Measurements from ENCODE around the gene ZNF506.

ZNF506 gene

GRCh38 chr19:19750842-19751790 lies 70.4 kb downstream of the ZNF506 start:
- no peak for DNase-seq (ENCODE audit: insufficient read length, low spot score)
- no peak for TF ChIP-seq CTCF (IDR thresholded peaks at IDR 0.05; ENCODE audit: insufficient read depth, missing control alignments)
- no peak for FAIRE-seq

- FAIRE-seq, result no peak
- no peak for DNase-seq (ENCODE audit: insufficient read length, low spot score)
- TF ChIP-seq CTCF (IDR thresholded peaks at IDR 0.05; ENCODE audit: insufficient read depth, missing control alignments), result no peak
Observed at GRCh38 chr19:19749908-19750841, 71.4 kb downstream of the ZNF506 start.

GRCh38 chr19:19749117-19749907 lies 72.2 kb downstream of the ZNF506 start:
- no peak for TF ChIP-seq CTCF (IDR thresholded peaks at IDR 0.05; ENCODE audit: insufficient read depth, missing control alignments)
- FAIRE-seq, result no peak

DNA sequence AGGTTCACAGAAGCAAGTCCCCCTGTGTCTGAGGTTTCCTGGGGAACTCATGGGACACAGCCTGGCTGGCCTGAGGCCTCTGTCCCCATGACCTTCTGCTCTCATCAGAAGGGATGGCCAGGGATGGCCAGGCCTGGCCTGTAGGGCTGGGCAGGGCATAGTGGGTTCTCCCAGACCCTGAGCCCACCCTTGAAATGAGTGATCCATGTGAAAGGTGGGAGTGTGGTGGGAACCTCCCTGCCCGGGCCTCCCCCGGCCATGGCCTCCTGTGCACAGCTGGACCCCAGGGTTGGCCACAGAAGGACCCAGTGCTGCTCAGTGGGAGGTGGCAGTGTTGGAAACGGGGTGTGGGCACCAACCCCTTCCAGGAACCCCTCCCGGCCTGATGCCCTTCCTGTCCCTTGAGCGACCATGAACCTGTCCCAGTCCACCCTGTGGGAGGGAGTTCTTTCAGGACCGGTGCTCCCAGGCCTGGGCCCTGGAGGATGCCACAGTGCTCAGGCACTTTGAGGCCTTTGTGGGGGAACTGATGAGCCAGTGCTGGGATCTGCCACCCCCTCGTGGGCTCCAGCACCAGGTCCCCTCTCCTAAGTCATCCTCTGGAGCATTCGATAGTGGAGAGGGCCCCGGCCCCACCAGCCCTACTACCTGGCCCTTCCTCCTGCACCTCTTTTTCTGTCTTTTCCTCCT lies 73.2 kb downstream of the ZNF506 start:
- DNase-seq (ENCODE audit: insufficient read length, low spot score) (no peak), FAIRE-seq (no peak)
- no peak for TF ChIP-seq CTCF (IDR thresholded peaks at IDR 0.05; ENCODE audit: insufficient read depth, missing control alignments)

More at GRCh38 chr19:19749117-19749907, 72.2 kb downstream of the ZNF506 start:
- peak; percentile 14 for DNase-seq (ENCODE audit: insufficient read length, low spot score)

DNA sequence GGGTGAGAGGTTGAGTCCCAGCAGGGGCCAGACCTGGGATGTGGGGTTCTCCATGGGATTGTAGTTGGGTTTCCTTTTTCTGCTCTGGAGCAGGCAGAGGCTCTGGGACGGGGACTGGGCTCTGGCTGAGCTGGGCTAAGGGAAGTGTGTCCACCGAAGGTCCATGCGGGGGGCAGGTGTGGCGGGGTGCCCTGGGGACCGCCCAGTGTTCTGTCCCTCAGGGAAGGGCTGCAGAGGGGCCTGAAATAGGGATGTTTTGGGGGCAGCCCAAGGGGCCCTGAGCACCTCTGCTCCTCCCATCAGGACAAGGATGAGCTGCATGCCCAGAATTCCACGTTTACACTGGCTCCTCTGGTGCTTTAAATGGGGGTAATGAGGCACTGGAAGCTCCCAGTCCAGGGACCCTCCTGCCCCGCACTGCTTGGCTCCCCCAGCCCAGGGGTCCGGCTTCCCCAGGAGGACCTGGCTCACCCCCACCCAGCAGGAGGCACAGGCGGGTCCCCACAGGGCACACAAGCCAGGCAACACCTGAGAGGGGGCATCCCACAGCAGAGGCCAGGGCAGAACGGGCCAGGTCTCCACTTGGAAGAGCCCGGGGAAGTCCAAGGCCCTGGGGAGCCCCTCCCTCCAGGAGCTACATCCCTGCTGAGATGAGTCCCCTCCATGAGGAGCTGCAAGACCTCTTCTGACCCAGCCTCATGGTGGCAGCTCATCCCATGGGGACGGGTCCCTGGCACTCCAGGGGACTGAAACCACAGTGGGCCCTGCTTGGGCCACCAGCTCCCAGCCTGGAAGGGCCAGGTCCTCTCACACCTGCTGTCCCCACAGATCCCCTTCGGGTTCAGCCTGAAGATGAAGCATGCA lies 74.0 kb downstream of the ZNF506 start:
- FAIRE-seq, result no peak
- peak; percentile 13 for DNase-seq (ENCODE audit: insufficient read length, low spot score)
- no peak for TF ChIP-seq CTCF (IDR thresholded peaks at IDR 0.05; ENCODE audit: insufficient read depth, missing control alignments)
